G401.6 (cell line): ENCODE results near the gene LYSMD3.

Source experiments
- FAIRE-seq: peaks from 2 replicates; lab custom pipeline; 2012; peaks lifted over from hg19 to GRCh38; lab: Jason Lieb, UNC

LYSMD3 gene

GRCh38 chr5:90547072-90547536, 17.7 kb upstream of the LYSMD3 start:
- no peak for FAIRE-seq

- no peak for FAIRE-seq
Measured at GRCh38 chr5:90546216-90546837, 16.9 kb upstream of the LYSMD3 start.

DNA sequence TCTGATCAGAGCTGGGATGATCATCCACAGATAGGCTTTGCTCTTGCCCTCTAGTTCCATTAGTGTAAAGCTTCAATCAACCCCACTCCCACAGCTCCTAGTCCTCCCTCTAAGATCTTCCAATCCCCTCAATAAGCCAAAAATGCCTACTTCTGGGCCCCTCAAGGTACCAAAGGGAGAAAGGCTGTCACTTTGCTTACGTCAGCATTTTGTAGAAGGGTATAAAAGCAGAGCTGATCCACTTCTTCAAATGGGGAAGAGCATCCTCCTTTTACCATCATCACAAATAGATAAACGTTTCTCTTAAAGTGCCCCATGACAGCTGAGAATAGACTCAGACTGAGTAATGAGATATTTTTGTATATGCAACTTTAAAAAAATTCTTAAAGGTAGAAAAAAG, 16.1 kb upstream of the LYSMD3 start:
- no peak for FAIRE-seq

DNA sequence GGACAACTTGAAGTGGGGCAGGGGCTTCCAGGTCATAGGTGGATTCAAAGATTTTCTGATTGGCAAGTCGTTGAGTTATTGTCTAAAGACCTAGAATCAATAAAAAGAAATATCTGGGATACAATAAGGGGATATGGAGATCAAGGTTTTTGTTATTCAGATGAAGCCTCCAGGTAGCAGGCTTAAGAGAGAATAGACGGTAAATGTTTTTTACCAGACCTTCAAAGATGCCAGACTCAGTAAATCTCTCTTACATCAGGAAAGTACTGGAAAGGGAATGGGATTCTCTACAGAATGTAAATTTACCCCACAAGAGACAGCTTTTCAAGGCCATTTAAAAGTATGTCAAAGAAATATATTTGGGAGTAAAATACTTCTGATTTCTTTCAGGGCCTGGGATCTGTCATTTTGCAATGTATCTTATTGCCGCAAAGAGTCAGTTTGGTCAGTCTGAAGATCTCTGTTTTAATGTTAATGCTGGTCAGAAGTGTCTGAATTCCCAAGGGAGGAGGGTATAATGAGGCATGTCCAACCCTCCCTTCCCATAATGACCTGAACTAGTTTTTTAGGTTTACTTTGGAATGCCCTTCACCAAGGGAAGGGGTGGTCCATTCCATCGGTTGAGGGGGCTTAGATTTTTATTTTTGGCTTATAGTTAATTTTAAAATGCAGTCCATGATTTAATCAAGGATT, 13.6 kb upstream of the LYSMD3 start:
- no peak for FAIRE-seq

- FAIRE-seq = no peak
Measured at GRCh38 chr5:90534922-90535321, 5.5 kb upstream of the LYSMD3 start.

- no peak for FAIRE-seq
Measured at GRCh38 chr5:90533794-90534193, 4.4 kb upstream of the LYSMD3 start.

GRCh38 chr5:90530736-90531487, 1.5 kb upstream of the LYSMD3 start:
- FAIRE-seq = no peak

GRCh38 chr5:90529939-90530677, 724 bp upstream of the LYSMD3 start:
- FAIRE-seq = peak; percentile 59

DNA sequence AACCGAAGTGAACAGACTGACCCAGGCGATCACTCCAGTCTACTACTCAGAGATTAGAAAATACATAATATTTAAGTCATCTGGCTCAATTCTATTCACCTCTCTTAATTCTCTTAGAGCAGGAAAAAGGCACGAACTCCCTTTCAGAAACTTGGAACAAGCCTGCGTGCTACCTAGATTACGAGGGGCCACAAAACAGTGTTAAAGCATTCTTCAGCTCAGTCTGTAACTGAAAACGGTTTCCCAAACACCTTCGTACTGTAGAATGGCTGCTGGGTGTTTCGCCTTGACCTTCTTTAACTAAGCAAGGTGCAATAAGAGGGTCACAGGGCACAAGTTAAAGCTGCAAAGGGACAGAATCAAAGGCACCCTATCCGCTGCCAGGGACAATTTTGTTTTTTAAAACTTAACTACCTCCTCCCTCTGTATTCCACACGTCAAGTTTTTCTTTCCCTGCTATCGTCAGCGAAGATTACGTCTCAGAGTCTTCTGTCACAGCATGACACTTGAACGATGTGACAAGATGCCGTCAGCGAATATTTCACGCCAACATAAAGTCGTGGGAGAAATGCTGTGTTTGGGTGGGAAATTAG, 687 bp downstream of the LYSMD3 start:
- FAIRE-seq = no peak

GRCh38 chr5:90519081-90519480, 10.3 kb downstream of the LYSMD3 start:
- no peak for FAIRE-seq

- no peak for FAIRE-seq
Measured at GRCh38 chr5:90518661-90519060, 10.7 kb downstream of the LYSMD3 start.

DNA sequence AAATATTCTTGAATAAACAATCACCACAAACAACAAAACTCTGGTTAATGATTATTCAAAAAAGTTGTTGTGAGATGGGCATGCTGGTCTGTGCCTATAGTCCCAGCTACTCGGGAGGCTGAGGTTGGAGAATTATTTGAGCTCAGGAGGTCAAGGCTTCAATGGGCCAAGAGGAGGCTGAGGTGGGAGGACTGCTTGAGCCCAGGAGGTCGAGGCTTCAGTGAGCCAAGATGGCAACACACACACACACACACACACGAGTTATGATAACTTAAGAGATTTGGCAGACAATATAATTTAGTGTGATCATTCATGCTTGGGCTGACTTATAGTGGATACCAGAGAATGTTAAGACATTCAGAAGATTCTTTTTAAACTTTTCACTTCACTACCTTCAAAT, 14.9 kb downstream of the LYSMD3 start:
- no peak for FAIRE-seq

DNA sequence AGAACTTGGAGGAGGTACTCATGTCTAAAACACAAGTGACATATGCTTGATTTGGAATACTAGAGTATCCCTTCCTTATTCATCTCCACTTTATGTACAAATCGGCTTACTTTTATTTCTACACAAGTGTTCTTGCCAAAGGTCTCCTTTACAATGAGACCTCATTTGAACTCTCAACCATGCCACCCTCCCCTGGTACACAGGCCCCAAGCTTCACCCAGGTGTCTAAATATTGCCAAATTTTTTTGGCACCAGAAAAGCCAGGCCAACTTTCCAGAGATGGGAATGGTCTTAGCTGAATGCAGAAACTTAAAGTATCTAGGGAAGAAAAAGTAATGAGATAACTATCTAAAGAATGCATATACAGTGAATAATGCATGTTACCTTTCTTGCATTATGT, 18.9 kb downstream of the LYSMD3 start:
- no peak for FAIRE-seq

DNA sequence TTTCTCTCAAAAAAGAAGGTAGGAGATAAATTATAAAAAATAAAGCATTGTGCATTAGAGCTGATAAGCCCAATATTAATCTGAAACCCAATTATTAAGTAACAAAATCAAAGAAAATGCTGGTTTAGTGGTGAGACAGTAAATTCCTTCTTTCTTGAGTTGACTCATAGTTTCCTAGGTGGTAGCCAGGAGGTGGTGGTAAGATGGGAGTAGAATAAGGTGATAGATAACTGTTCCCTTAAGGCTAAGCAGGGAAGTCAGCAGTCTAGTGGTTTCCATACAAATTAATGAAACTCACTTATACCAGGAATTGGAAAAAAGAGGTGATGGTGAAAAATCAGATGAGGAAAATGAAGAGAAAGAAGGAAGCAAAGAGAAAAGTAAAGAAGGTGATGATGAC, 23.2 kb downstream of the LYSMD3 start:
- no peak for FAIRE-seq

- no peak for FAIRE-seq
Measured at GRCh38 chr5:90504743-90505142, 24.6 kb downstream of the LYSMD3 start.

- FAIRE-seq = no peak
Measured at GRCh38 chr5:90503596-90503995, 25.8 kb downstream of the LYSMD3 start.

GRCh38 chr5:90495146-90495545, 34.2 kb downstream of the LYSMD3 start:
- no peak for FAIRE-seq

DNA sequence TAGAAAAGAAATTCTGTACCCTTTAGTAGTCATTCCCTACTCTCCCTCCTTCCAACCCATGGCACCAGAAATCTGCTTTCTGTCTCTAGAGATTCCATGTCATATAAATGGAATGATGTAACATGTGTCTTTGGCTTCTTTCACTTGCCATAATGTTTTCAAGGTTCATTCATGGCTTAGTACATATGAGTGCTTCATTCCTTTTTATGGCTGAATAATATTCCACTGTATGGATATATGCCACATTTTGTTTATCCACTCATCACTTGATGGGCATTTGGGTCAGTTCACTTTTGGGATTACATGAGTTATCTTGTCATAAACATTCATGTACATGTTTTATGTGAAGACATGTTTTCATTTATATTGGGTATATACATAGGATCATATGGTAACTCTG, 35.3 kb downstream of the LYSMD3 start:
- FAIRE-seq = no peak

GRCh38 chr5:90488791-90489190, 40.6 kb downstream of the LYSMD3 start:
- FAIRE-seq = no peak

DNA sequence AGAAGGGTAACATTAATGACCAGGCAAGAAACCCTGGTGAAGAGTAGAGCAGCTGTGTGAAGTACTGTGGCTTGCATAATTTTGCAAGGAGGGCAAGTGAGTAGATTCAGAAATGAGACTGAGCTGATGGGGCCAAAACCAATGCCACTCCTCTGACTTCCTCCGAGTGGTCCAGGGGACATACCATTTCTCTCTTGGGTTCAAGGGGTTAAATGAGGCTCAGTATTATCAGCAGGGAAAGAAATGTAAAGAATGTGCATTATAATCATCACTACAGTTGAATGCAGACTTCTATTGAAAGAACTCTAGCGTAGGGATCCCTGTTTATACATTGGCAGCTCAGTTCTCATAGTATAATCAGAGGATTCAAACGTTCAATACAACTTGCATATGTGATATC, 44.8 kb downstream of the LYSMD3 start:
- no peak for FAIRE-seq

GRCh38 chr5:90483206-90483605, 46.2 kb downstream of the LYSMD3 start:
- FAIRE-seq = no peak

DNA sequence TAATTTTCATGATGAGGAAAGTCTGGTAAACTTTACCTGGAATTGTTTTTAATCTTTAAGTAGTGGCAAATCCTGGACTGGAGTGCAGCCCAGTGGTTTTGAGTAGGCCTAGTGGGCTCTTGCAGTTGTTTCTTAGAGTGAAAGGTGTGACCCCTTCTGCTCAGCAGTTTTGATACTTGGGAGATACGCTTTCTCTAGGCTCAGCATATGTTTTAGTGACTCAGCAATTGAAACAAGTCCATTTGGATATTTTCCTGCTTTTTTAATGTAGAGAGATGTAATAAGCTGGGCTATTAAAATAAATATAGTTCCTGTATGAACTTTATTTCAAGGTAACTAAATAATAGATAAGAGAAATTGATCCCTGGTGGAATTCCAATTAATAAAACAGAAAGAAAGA, 48.7 kb downstream of the LYSMD3 start:
- FAIRE-seq = no peak
